NAMALWA (cell line): ENCODE data around the gene THBS2.
"Not testable (repeated sequence)": the region's sequence is repeated elsewhere in the genome, so short reads cannot be mapped to it uniquely, and the experiment has no call there.

Experiments
- DNase-seq: peaks from one replicate; pipeline ENCODE4 v3.0.0-alpha.2; 2015; ENCODE audit warnings: low spot score

The THBS2 gene

DNA sequence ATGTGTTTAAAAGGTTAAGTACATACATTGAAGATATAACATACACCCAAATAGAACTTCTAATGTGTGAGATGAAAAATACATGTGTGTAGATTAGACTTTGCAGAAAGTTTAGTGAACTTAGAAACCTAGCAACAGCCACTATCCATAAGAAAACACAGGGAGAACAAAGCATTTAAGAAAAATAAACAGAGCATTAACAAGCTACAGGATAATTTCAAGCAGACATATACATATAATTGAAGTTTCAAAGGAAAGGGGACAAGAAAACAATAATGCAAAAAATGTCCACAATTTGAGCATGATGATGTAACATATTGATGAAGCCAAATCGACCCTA lies 18.2 kb upstream of the THBS2 start:
- no peak for DNase-seq

GRCh38 chr6:169271158-169271876 lies 17.7 kb upstream of the THBS2 start:
- no peak for DNase-seq

GRCh38 chr6:169270077-169270380 lies 16.4 kb upstream of the THBS2 start:
- DNase-seq: not testable (repeated sequence)

- DNase-seq: no peak
Measured at GRCh38 chr6:169269180-169270076, 15.8 kb upstream of the THBS2 start.

GRCh38 chr6:169268276-169268675 lies 14.6 kb upstream of the THBS2 start:
- DNase-seq: no peak

DNA sequence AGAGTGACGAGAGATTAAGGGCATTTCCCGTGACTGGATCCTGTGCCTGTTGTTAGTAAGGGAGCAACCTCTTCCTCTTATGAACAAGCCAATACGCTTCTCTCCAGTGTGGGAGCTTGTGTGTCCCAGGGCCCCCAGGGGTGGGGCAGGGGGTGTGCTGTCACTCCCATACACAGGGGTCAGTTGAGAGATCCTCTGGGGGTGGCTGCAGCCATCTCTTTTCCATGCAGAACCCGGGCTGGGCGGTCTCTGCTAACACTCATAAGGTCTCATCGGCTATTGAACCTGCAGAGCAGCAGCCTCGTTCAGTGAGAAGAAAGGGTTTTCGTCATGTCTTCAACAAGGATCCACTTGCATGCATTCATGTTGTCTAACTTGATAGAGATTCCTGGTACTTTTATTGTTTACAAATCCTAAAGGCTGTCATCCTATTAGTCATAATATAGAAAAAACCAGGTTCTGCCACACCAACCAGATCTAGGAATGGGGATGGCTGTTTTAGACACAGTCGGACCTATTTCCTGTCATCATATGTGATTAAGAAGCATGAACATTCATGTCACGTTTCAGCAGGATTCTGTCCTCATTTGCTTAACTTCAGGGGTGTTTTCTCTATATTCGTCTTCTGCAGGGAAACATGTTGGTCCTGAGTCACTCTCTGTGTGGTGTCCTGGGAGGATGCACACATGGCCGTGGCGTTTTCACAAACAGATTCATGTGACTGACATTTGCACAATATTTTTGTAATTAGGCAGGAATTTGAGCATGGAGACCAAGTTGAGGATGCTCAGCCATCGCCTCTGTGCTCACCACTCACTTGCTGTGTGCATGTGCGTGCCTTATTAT lies 13.3 kb upstream of the THBS2 start:
- DNase-seq: no peak

- DNase-seq: no peak
Measured at GRCh38 chr6:169266261-169266660, 12.6 kb upstream of the THBS2 start.

- DNase-seq: no peak
Measured at GRCh38 chr6:169265486-169266131, 12.0 kb upstream of the THBS2 start.

- no peak for DNase-seq
Measured at GRCh38 chr6:169263836-169264608, 10.4 kb upstream of the THBS2 start.

- no peak for DNase-seq
Measured at GRCh38 chr6:169263374-169263773, 9.7 kb upstream of the THBS2 start.

GRCh38 chr6:169262602-169263001 lies 9.0 kb upstream of the THBS2 start:
- DNase-seq: not testable (repeated sequence)

- DNase-seq: no peak
Measured at GRCh38 chr6:169256518-169256917, 2.9 kb upstream of the THBS2 start.

- no peak for DNase-seq
Measured at GRCh38 chr6:169256061-169256460, 2.4 kb upstream of the THBS2 start.

GRCh38 chr6:169255643-169256042 lies 2.0 kb upstream of the THBS2 start:
- DNase-seq: no peak

GRCh38 chr6:169254456-169255316 lies 1.0 kb upstream of the THBS2 start:
- DNase-seq: no peak

- no peak for DNase-seq
Measured at GRCh38 chr6:169252505-169253189, 999 bp downstream of the THBS2 start.

- DNase-seq: no peak
Measured at GRCh38 chr6:169251822-169252504, 1.7 kb downstream of the THBS2 start.

DNA sequence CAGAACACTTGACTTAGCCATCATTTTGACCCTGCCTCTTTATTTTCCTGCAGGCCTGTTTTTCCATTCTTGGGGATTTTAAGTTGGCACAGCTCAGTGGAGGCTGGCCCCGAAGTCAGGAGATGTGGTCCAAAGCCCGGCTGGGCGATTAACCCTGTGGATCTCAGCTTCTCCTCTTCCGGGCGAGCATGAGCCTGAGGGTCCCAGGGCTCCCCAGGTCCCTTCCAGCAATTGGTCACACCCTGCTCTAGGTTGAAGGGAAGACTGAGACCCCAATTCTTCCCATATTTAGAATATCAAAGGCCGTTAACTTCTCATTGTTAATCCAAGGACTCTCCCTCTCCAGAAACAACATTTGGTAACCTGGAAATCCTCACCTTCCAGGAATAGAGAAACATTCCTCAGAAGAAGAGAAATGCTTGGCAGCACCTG lies 2.3 kb downstream of the THBS2 start:
- no peak for DNase-seq

DNA sequence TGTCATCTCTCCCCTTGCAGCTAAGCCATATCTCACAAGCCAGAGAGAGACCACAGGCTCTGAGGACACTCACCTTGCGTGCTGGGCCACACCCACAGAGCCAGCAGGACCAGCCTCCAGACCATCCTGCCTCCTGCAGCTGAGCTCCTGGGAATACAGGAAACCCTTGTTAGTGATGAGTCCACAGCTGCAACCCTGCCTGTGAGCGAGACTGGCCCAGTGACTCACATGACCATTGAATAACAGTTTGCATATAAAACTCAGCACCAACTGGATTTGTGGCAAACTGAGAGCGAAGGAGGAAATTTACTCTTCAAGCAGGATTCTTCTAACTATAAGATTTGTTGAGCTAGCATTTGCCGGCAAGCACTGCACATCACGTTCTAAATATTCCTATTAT lies 3.0 kb downstream of the THBS2 start:
- no peak for DNase-seq
